HUES6 (cell line): ENCODE results near the gene FAM20C.

Experiments
- H3K27ac ChIP-seq: 2 replicates; pipeline ENCODE4 v1.7.0; 2013; ENCODE audit warnings: low read depth, mild to moderate bottlenecking, low read length, inconsistent platforms
- H3K27me3 ChIP-seq: 2 replicates; pipeline ENCODE4 v1.6.1; 2013; ENCODE audit warnings: low read length; ENCODE audit not compliant: control insufficient read depth, insufficient read depth
- H3K36me3 ChIP-seq: 2 replicates; pipeline ENCODE4 v1.6.1; 2013; ENCODE audit warnings: low read length; ENCODE audit not compliant: control insufficient read depth, insufficient read depth
- H3K4me1 ChIP-seq: 2 replicates; pipeline ENCODE4 v1.6.1; 2013; ENCODE audit warnings: low read length; ENCODE audit not compliant: control insufficient read depth, insufficient read depth
- H3K4me3 ChIP-seq: 2 replicates; pipeline ENCODE4 v1.5.1; 2013; ENCODE audit warnings: low read depth, low read length
- H3K9ac ChIP-seq: one replicate; pipeline ENCODE4 v1.6.1; 2013; ENCODE audit warnings: mild to moderate bottlenecking, low read length
- H3K9me3 ChIP-seq: 2 replicates; pipeline ENCODE4 v1.6.1; 2013; ENCODE audit warnings: low read depth, low read length; ENCODE audit not compliant: control insufficient read depth, insufficient read depth

Gene FAM20C

DNA sequence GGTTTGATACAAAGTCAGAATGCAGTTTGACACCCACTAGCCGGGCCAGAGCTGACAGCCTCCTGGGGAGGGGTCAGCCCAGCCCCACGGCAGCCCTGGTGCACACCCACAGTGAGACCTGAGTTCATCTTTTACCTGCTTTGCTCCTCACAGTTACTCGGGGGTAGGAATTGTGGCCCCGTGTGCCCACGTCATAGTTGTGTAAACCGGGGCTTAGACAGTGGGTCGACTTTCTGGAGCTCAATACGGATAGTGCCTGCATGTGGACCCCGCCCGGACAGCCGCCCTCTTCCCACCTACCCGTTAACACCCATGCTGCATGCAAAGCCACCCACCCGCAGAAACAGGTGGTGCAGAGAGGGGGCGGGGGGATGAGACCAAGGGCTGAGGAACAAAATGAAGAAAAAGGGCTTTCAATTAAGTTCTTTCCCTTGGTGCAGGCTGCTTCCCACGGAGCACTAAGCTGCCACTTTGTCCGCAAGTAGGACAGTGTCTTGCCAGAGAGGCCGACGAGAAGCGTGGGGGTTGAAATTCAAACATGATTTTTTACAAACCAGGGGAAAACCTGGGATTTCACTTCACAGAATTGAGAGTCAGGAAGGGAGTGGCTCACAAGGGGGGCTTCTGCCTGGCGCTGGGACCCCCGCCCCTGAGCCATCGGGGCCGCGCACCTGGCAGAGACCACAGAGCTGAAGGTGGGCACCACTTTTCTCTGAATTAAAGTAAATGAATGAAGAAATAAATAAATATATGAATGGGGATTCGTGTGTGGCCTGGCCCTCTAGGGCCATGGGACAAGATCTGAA, 73.0 kb downstream of the FAM20C start:
- H3K4me1 ChIP-seq = no peaks in the 10 kb centered on the region
- H3K9me3 ChIP-seq = peaks cover 87% of the 10 kb centered on the region
- no peak overlapping the region for H3K4me3 ChIP-seq
- no peak overlapping the region for H3K9ac ChIP-seq
- peaks cover 9% of the 10 kb centered on the region for H3K36me3 ChIP-seq
- no peaks in the 10 kb centered on the region for H3K27me3 ChIP-seq
- no peak overlapping the region for H3K27ac ChIP-seq

DNA sequence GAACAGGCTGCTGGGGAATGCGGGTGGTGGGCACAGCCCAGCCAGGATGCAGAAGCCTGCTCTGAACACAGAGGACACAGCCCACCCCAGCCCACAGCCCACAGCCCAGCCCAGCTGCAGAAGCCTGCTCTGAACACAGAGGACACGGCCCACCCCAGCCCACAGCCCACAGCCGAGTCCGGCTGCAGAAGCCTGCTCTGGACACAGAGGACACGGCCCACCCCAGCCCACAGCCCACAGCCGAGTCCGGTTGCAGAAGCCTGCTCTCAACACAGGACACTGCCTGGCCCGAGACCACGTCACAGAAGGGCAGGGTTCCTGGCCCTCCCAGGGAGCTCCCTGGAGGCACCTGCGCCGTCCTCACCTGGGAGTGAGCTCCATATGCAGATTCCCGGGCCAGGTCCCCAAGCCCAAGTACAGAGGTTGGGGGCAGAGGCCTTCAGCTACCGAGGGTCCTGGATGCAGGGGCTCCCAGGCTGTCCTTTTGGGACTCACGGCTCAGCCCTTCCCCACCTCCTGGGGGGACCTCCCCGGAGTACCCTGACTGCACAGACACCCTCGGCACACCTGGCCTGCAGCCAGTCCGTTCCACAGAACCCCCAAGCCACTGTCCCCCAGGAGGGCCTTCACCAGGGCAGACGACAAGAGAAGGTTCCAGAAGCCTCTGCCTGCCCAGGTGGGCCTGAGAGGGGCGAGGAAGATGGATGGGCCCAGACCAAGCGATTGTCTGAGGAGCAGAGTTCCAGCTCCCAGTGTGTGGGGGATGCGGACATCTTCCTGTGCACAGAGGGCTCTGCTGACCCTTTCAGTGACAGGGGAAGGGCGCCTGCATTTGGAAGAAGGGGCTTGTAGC, 73.9 kb downstream of the FAM20C start:
- Histone ChIP-seq H3K4me1 (no peaks in the 10 kb centered on the region), H3K4me3 (no peak overlapping the region), H3K36me3 (0 out of 2 replicates have a peak, but pooled peaks cover 1% of the 10 kb centered on the region), H3K27me3 (no peaks in the 10 kb centered on the region), H3K9ac (no peak overlapping the region), H3K9me3 (peaks cover 83% of the 10 kb centered on the region), H3K27ac (no peak overlapping the region)

DNA sequence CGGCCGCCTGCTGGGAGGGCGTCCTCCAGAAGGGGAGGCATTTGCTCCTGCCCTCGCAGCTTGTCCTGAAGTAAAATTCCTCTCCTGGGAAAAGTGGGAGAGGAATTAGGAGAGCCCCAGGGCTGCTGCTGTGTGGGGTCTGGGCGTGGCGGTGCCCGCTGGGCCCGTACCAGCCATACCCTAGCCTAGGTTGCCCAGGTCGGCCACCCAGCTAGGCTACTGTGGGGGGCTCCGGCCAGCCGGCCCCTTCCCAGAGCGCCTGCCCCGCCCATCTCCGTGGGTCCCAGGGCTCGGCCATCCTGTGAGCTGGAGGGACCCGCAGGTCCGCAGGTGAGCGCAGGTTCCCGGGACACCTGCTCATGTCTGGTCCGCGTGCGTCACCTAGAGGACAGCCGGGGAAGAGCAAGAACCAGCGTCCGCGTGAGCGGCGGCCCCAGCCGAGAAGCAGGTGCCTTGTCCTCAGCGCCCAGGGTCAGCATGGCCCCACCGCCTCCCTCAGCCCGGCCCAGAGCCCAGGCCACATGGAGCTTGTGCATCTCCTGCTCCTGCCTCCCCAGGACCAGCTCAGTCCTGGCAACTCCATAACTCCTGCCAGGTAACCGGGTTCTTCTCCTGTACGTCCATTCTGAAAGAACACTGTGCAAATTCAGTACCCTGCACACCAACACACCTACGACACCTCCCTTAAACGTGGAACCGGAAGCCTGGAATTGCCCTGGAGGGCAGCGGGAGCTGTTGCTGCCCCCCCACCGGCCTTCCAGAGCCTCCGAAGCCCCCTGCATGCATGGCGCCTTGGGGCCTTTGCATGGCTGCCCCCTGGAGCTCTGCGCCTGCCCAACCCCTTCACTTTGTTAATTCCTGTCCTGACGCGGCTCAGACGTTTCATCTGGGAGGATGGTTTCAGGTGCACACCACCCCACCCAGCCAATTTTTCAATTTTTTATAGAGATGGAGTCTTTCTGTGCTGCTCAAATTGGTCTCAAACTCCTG, 74.8 kb downstream of the FAM20C start:
- H3K9ac ChIP-seq = no peak overlapping the region
- H3K4me1 ChIP-seq = no peaks in the 10 kb centered on the region
- H3K27ac ChIP-seq = no peak overlapping the region
- no peak overlapping the region for H3K4me3 ChIP-seq
- peaks cover 83% of the 10 kb centered on the region for H3K9me3 ChIP-seq
- H3K36me3 ChIP-seq = no peaks in the 10 kb centered on the region
- no peaks in the 10 kb centered on the region for H3K27me3 ChIP-seq

DNA sequence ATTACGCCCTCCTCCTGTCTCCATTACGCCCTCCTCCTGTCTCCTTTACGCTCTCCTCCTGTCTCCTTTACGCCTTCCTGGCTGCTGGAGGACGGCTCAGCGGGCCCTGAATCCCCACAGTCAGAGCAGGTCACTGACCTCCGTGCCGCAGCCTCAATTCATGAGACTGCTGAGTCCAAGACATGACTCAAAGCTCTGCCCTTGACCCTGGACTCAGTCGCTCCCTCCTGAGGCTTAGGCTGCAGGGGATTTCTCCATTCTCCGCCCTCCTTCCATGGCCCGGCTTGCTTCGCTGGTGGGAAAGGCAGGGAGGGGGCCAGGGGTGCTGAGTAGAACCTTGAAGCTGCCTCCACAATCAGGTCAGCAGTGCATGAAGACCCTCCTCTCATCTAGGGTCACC, 76.6 kb downstream of the FAM20C start:
- no peak overlapping the region for H3K4me3 ChIP-seq
- no peaks in the 10 kb centered on the region for H3K27me3 ChIP-seq
- H3K9me3 ChIP-seq = peaks cover 89% of the 10 kb centered on the region
- no peak overlapping the region for H3K27ac ChIP-seq
- H3K4me1 ChIP-seq = no peaks in the 10 kb centered on the region
- H3K36me3 ChIP-seq = no peaks in the 10 kb centered on the region
- H3K9ac ChIP-seq = no peak overlapping the region

DNA sequence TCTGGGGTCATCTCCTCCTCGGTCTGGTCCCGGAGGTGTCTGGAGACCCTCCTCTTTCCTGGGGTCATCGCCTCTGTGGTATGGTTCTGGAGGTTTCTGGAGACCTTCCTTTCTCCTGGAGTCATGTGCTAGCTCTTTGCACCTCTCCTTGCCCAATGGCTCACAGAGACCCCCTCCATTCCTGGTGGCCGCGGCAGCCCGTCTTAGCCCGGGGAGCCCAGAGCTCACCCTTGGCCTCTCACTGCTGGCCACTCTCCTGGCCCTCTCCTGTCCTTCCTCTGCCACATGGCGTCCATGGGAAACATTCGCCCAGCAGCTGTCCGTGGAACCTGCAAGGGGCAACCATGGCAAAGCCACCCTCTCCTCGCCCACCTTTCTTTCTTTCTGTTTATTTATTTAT, 77.3 kb downstream of the FAM20C start:
- Histone ChIP-seq H3K27me3 (no peaks in the 10 kb centered on the region), H3K36me3 (no peaks in the 10 kb centered on the region), H3K27ac (no peak overlapping the region), H3K4me3 (no peak overlapping the region), H3K4me1 (no peaks in the 10 kb centered on the region), H3K9ac (no peak overlapping the region), H3K9me3 (peaks cover 89% of the 10 kb centered on the region)

DNA sequence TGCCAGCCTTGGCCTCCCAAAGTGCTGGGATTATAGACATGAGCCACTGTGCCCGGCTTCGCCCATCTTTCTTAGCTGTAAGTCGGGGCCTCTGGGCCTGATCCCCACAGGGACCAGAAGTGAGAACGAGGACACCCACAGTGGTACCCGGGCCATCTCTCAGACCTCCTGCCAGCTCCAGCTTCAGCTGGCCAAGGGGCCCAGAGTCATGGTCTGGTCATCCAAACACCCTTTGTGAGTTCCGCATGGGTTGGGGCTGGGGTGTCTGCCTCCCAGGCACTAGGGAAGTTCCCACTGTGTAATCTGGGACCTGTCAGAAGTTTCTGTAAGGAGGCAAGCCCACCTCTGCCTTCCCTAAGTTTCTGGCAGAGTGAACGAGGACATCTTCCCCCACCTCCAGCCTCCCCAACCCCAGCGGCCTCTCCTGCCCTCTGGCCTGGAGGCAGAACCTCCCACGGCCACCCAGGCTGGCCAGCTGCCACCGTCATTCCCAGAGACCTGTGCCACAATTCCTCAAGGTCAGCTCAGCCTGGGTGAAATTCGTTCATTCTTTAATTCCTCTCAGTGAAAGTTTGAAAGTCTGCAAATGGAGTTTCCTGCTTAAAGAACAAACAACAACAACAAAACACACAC, 78.1 kb downstream of the FAM20C start:
- Histone ChIP-seq H3K4me1 (no peaks in the 10 kb centered on the region), H3K9me3 (peaks cover 85% of the 10 kb centered on the region), H3K36me3 (no peaks in the 10 kb centered on the region), H3K27me3 (no peaks in the 10 kb centered on the region), H3K4me3 (no peak overlapping the region), H3K9ac (no peak overlapping the region), H3K27ac (no peak overlapping the region)

DNA sequence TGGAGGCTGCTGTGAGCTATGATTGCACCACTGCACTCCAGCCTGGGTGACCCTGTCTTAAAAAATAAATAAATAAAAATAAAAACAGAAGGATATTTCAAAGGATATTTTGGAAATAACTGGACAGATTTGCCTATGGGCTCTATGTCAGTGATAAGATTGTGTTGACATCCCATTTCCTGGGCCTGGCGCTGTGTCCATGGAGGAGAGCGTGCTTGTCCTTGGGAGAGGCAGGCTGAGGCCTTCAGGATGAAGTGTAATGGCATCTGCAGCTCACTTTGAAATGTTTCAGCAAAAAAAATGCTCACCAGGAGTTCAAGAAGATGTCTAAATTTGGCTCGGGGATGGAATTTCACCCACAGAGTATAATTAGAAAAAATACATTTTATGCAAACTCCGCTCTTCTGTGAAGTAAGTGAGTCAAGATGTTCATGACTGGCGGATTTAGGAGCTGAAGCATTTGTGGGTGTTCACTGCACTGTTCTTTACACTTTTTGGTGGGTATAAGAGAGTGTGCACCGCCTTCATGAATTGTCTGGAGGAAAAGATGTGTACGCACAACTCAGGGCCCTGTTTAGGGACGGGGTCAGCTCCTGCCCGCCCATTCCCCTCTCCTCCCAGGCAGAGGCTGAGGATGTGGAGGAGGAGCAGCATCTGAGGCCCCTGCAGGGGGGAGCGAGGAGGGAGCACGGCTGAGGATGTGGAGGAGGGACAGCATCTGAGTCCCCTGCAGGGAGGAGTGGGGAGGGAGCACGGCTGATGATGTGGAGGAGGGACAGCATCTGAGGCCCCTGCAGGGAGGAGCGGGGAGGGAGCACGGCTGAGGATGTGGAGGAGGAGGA, 79.1 kb downstream of the FAM20C start:
- Histone ChIP-seq H3K27ac (no peak overlapping the region), H3K4me3 (no peak overlapping the region), H3K27me3 (no peaks in the 10 kb centered on the region), H3K4me1 (no peaks in the 10 kb centered on the region), H3K36me3 (no peaks in the 10 kb centered on the region), H3K9me3 (peaks cover 86% of the 10 kb centered on the region), H3K9ac (no peak overlapping the region)

DNA sequence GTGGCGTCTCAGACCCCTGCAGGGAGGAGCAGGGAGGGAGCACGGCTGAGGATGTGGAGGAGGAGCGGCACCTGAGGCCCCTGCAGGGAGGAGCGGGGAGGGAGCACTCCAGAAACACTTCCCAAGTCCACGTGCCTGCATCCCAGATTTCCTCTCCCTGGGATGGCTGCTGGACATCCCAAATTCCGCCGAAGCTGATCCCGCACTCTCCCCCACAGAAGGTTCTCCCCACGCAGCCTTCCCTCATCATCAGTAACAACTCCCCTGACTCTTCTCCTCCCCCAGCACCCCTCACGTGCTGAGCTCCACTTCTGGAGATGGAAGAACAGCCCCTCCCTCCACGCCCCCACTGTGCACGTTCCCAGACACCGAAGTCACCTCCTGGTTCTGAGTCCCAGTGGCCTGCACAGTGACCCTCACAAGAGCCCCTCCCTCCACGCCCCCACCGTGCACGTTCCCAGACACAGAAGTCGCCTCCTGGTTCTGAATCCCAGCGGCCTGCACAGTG, 79.8 kb downstream of the FAM20C start:
- Histone ChIP-seq H3K4me3 (no peak overlapping the region), H3K9me3 (peaks cover 87% of the 10 kb centered on the region), H3K27ac (no peak overlapping the region), H3K27me3 (no peaks in the 10 kb centered on the region), H3K36me3 (no peaks in the 10 kb centered on the region), H3K4me1 (no peaks in the 10 kb centered on the region), H3K9ac (no peak overlapping the region)

DNA sequence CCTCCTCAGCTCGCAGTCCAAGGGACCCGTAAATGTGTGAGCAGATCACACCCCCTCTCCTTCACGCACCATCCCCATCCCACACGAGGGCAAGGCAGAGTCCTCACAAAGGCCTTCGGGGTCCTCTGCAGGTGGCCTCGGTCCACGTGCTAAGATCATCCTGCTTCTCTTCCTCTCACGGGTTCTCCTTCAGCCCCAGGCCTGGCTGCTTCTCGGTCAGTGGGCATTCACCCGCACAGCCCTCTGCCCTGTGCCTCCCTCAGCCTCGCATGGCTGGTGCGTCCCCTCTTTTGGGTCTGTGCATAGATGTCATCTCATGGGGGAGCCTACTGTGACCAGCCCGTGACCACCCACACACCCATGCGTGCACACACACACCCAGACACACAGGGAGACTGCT, 80.3 kb downstream of the FAM20C start:
- H3K4me1 ChIP-seq = no peaks in the 10 kb centered on the region
- no peaks in the 10 kb centered on the region for H3K27me3 ChIP-seq
- H3K36me3 ChIP-seq = no peaks in the 10 kb centered on the region
- H3K9me3 ChIP-seq = peaks cover 88% of the 10 kb centered on the region
- H3K27ac ChIP-seq = no peak overlapping the region
- H3K9ac ChIP-seq = no peak overlapping the region
- no peak overlapping the region for H3K4me3 ChIP-seq
